HG02798 (cell line): ENCODE data around the gene OR2V1.
"Not testable (repeated sequence)": the region's sequence is repeated elsewhere in the genome, so short reads cannot be mapped to it uniquely, and the experiment has no call there.

Source experiments
- ATAC-seq: cut with Tn5 transposase; IDR thresholded peaks from one replicate; pipeline ENCODE4 v1.9.1; 2021; ENCODE audit warnings: mild to moderate bottlenecking; ENCODE audit not compliant: unreplicated experiment, poor library complexity

The OR2V1 gene

GRCh38 chr5:181107699-181108098, 23.3 kb downstream of the OR2V1 start:
- no peak for ATAC-seq

- no peak for ATAC-seq
Measured at GRCh38 chr5:181105391-181106025, 25.5 kb downstream of the OR2V1 start.

- ATAC-seq: not testable (repeated sequence)
Measured at GRCh38 chr5:181104606-181105390, 26.2 kb downstream of the OR2V1 start.

DNA sequence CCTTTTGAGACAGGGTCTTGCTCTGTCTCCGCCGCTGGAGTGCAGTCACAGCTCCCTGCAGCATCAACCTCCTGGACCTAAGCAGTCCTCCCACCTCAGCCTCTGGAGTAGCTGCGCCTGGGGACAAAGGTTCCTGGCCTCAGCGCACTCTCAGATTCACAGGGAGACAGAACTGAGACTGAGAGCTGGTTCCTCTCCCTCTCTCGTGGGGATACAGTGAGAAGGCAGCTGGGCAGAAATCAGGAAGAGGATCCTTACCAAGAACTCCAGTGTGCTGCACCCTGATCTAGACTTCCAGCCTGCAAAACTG, 26.8 kb downstream of the OR2V1 start:
- ATAC-seq: not testable (repeated sequence)

- not testable (repeated sequence) for ATAC-seq
Measured at GRCh38 chr5:181101930-181102674, 28.9 kb downstream of the OR2V1 start.

DNA sequence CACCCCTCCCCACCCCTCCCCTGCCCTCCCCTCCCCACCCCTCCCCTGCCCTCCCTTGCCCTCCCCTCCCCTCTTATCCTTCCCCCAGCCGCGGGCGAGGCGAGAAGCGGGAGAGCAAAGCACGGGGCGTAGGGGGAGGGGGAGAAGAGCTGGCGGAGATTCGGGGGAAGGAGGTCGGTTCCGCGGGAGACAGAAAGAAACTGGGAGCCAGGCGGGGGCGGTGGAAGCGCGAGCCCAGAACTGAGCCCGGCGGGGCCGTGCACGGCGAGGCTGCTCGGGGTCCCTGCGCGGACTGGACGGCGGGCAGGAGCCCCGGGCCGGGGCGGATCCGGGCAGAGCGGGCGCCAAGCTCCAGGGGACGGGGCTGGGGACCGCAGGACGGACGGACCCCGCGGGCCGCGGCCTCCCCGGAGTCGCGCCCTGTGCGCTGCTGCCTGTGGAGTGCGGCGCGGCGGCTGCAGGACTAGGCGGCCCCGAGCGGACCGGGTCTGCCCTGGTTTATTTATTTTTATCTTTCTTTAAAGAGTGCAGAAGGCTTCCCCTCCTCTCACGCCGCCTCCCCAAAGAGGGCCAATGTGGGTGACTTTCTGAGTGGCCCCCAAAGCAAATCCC, 29.8 kb downstream of the OR2V1 start:
- ATAC-seq: not testable (repeated sequence)

DNA sequence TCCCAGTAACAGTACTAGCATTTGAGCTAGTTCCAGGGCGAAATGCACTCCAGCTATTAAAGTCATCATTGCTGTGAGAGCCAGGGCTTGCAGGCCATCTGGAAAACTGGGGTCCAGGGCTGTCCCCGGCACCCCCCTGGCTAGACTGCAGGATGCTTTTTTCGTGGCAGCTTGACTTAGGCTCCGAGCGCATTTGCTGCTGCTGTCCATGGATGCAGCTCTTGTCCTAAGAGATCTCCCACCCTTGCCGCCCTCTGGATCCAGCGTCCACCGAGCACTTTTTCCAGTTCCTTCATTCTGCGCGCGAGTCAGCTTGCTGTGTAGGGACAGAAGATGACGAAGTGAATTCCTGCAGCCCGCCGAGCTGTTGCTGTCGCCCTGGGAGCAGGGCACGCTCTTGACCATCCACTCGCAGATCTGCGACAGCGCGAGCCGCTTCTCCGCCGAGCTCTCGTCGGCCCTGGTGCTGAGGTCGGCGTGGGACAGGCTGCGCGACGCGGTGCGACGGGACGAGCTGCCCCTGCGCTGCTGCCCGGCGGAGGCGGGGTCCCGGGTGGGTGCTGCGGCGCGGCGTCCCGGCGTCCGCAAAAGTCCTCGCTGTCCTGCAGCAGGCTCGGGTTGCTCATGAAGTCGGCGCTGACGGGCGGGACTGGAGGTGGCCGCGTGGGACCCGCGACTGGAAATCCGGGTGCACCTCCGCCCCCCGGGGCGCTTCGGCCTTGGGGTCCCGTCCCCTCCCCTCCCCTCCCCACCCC, 30.7 kb downstream of the OR2V1 start:
- no peak for ATAC-seq

- ATAC-seq: no peak
Measured at GRCh38 chr5:181099602-181100086, 31.3 kb downstream of the OR2V1 start.

DNA sequence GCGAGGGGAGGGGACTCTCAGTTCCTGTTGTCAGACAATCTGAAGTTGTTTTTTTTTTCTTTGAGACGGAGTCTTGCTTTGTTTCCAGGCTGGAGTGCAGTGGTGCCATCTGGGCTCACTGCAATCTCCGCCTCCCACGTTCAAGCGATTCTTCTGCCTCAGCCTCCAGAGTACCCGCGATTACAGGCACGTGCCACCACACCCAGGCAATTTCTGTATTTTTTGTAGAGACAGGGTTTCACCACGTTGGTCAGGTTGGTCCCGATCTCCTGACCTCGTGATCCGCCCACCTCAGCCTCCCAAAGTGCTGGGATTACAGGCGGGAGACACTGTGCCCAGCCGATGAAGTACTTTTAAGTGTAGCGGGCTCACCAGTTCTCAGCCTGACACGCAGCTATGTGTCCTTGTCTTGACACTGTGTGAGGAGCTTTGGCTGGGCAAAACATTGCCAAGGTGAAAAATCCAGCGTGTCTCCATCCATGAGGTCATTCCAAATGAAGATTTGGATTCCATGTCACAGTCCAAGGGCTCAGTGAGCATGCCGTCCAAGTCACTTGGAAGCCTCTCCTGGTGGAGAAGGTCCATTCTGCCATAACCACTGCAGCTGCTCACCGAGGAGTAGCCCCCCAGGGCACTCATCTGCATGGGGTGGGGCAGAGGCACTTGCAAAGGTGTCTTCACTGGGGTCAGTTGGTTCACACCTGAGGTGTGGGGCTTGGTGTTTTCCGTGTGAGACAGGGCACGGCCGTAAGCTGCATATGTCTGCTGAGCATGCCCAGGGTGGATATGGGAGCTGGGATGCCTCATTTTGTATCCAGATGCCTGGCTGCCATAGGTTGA, 32.0 kb downstream of the OR2V1 start:
- ATAC-seq: no peak

GRCh38 chr5:181097759-181098491, 33.0 kb downstream of the OR2V1 start:
- ATAC-seq: not testable (repeated sequence)

DNA sequence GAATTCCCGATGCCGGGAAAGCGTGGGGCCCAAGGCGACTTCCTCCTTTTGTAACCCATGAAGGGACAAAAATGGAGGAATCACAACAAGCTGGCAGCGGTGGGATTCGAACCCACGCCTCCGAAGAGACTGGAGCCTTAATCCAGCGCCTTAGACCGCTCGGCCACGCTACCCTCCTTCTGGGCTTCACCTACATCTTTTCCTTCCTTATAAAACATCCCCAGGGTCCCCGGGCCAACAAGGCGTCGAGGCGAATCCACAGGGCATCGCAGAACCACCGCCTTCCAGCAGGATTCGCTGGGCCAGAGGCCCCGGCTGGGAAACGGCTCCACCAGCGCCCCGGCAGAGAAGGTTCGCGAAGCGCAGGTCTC, 33.6 kb downstream of the OR2V1 start:
- ATAC-seq: not testable (repeated sequence)

DNA sequence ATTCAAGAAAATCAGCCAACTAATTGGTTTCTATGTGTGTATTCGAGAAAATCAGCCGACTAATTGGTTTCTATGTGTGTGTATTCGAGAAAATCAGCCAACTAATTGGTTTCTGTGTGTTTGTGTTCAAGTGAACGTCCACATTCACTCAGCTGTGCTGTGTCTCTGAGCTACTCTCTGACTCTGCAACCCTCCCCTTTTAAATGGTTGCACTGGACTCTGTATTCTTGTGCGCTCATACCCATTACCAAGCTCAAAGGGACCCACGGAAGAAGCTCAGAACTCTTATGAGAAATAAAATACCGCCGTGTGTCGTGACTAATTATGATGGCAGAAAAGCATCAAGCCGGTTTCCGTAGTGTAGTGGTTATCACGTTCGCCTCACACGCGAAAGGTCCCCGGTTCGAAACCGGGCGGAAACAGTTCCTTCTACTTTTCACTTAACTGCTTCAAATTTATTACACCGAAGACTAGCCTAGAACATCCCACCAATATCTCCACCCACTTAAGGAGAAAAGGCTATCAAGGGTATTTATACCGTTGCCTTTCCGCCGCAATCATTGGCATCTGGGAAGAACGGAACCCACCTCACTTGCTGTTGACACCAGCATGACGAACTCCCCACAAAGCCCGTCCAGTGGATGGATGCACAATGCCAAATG, 34.1 kb downstream of the OR2V1 start:
- ATAC-seq: not testable (repeated sequence)

DNA sequence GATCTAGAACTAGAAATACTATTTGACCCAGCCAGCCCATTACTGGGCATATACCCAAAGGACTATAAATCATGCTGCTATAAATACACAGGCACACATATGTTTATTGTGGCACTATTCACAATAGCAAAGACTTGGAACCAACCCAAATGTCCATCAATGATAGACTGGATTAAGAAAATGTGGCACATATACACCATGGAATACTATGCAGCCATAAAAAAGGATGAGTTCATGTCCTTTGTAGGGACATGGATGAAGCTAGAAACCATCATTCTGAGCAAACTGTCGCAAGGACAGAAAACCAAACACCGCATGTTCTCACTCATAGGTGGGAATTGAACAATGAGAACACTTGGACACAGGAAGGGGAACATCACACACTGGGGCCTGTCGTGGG, 35.8 kb downstream of the OR2V1 start:
- ATAC-seq: not testable (repeated sequence)

DNA sequence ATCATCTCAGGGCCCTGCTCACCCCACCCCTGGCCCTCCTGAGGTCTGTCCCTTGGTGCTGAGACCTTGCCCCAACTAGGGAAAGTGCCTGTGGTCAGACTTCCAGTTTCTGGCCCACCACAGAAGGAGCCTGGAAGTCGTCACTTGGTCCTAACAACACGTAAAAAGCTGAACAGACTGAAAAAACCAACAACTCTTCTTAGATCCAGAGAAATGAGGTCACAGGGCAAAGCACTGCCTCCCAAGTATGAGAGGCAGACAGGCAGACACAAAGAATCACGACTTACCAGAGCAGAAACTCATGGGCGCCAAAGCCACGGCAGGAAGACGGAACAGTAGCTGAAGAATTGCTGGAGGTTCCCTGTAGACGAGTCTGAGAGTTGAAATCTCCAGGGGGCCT, 38.5 kb downstream of the OR2V1 start:
- no peak for ATAC-seq

GRCh38 chr5:181088289-181088688, 42.7 kb downstream of the OR2V1 start:
- no peak for ATAC-seq

DNA sequence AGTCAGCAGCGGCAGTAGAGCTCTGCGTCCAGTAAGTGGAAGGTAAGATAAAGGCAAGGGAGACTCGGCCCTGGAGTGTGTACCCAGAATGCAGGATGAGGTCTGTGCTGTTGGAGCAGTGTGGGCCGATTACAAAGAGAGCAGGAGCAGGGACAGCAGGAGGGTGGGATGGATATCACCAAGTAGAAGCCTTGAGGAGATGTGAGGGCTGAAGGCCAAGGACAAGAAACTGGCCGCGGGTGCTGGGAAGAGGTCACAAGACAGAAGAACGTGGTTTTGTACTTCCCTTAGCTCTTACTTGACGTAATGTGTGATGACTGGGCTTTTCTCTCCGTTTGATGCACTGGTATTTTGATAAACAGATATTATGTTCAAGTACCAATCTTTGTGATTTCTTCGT, 43.7 kb downstream of the OR2V1 start:
- no peak for ATAC-seq

DNA sequence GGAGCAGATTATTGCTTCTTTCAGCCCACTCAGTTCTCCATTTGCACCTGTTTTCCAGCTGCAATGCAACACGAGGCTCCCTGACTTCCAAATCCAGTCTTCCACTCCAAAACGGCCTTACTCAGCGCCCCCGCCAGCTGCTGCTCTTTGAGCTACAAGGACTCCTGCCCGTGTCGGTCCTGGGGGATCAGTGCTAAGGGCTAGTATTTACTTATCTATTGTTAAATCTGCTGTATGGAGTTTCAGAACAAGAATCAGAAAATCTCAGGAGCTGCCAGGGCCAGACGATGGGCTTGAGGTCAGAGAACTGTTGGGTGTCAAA, 44.1 kb downstream of the OR2V1 start:
- ATAC-seq: no peak
